ENCODE data around the gene AP3M1.

AP3M1 gene

DNA sequence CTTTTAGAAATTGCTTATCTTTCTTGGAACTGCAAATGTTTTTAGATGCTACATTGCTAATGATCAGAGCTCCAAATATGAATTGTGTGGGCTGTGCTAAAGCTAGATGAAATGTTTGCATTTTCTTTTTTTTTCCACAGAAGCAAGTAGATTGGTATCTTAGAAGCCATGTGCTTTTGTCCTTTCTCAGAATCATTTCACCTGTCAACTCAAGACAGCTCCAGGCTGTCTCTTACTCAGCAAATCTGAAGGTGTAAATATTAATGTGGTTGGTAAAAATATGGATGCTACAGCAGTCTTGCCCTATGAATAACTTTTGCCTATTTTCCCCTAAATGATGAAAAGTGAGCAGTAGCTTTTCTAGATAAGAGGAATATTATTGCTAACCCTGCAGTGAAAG lies 41.2 kb downstream of the AP3M1 start:
- H2BK5ac ChIP-seq (ENCODE audit: low read depth, low read length, poor library complexity, severe bottlenecking), result no peak overlapping the region
- no peak overlapping the region for H3K4me3 ChIP-seq (ENCODE audit: insufficient read depth in 1 of 2, low read depth in 1 of 2, low read length in 2 of 2)
- no peak overlapping the region for H3K14ac ChIP-seq (ENCODE audit: low read length in 2 of 2)
- H2BK12ac ChIP-seq (ENCODE audit: low read length in 2 of 2), result no peak overlapping the region
- H3K27me3 ChIP-seq (ENCODE audit: control insufficient read depth in 1 of 2, insufficient read depth in 1 of 2, low read length in 2 of 2), result no peaks in the 10 kb centered on the region
- no peak overlapping the region for H3K9ac ChIP-seq (ENCODE audit: low read length)
- no peak overlapping the region for H4K91ac ChIP-seq (ENCODE audit: low read length)
- H3K23ac ChIP-seq (ENCODE audit: low read length in 2 of 2), result no peak overlapping the region
- no peak overlapping the region for H4K8ac ChIP-seq (ENCODE audit: low read length)
- H2AFZ ChIP-seq (ENCODE audit: low read depth, low read length), result no peak overlapping the region
- no peaks in the 10 kb centered on the region for H3K9me3 ChIP-seq (ENCODE audit: control insufficient read depth, low read length)
- peaks cover 56 to 96% of the 10 kb centered on the region in 2 experiments for H3K36me3 ChIP-seq (ENCODE audit: control insufficient read depth in 1 of 2, insufficient read depth in 2 of 2, low read depth in 1 of 2, low read length in 2 of 2)
- no peak overlapping the region for H2AK5ac ChIP-seq (ENCODE audit: low read length, severe bottlenecking)
- H3K18ac ChIP-seq (ENCODE audit: low read depth in 1 of 2, low read length in 2 of 2), result no peak overlapping the region
- H3K27ac ChIP-seq (ENCODE audit: low read length, poor library complexity, severe bottlenecking), result no peak overlapping the region
- no peak overlapping the region for H3K4ac ChIP-seq (ENCODE audit: low read depth in 1 of 2, low read length in 2 of 2)
- no peak overlapping the region for H2BK120ac ChIP-seq (ENCODE audit: low read depth, low read length)
- DNase-seq, result no peak
- peaks cover 4% of the 10 kb centered on the region for H3K4me1 ChIP-seq (ENCODE audit: control insufficient read depth, insufficient read depth, low read depth, low read length)
- H3K79me1 ChIP-seq (replicated peaks; ENCODE audit: low read length, poor library complexity, severe bottlenecking), result peaks cover 25% of the 10 kb centered on the region
- no peak overlapping the region for H3K4me2 ChIP-seq (ENCODE audit: low read length, poor library complexity, severe bottlenecking)
- H2BK15ac ChIP-seq (ENCODE audit: low read depth, poor library complexity, severe bottlenecking), result no peak overlapping the region

GRCh38 chr10:74107391-74107790 lies 43.2 kb downstream of the AP3M1 start:
- H3K36me3 ChIP-seq (ENCODE audit: control insufficient read depth in 1 of 2, insufficient read depth in 2 of 2, low read depth in 1 of 2, low read length in 2 of 2), result peaks cover 57 to 94% of the 10 kb centered on the region in 2 experiments
- H3K79me1 ChIP-seq (replicated peaks; ENCODE audit: low read length, poor library complexity, severe bottlenecking), result peaks cover 29% of the 10 kb centered on the region
- H3K23ac ChIP-seq (ENCODE audit: low read length in 2 of 2), result no peak overlapping the region
- DNase-seq, result no peak
- H3K27me3 ChIP-seq (ENCODE audit: control insufficient read depth in 1 of 2, insufficient read depth in 1 of 2, low read length in 2 of 2), result no peaks in the 10 kb centered on the region
- no peak overlapping the region for H2BK12ac ChIP-seq (ENCODE audit: low read length in 2 of 2)
- no peak overlapping the region for H3K14ac ChIP-seq (ENCODE audit: low read length in 2 of 2)
- H3K4me3 ChIP-seq (ENCODE audit: insufficient read depth in 1 of 2, low read depth in 1 of 2, low read length in 2 of 2), result no peak overlapping the region
- H3K4me1 ChIP-seq (ENCODE audit: control insufficient read depth, insufficient read depth, low read depth, low read length), result no peaks in the 10 kb centered on the region
- H3K4me2 ChIP-seq (ENCODE audit: low read length, poor library complexity, severe bottlenecking), result no peak overlapping the region
- no peak overlapping the region for H4K91ac ChIP-seq (ENCODE audit: low read length)
- H3K27ac ChIP-seq (ENCODE audit: low read length, poor library complexity, severe bottlenecking), result no peak overlapping the region
- no peak overlapping the region for H3K4ac ChIP-seq (ENCODE audit: low read depth in 1 of 2, low read length in 2 of 2)
- no peaks in the 10 kb centered on the region for H3K9me3 ChIP-seq (ENCODE audit: control insufficient read depth, low read length)
- 96% methylated on average over 3 of the region's 4 CpGs for WGBS
- H4K8ac ChIP-seq (ENCODE audit: low read length), result no peak overlapping the region
- no peak overlapping the region for H2AK5ac ChIP-seq (ENCODE audit: low read length, severe bottlenecking)
- no peak overlapping the region for H2AFZ ChIP-seq (ENCODE audit: low read depth, low read length)
- H2BK120ac ChIP-seq (ENCODE audit: low read depth, low read length), result no peak overlapping the region
- H3K18ac ChIP-seq (ENCODE audit: low read depth in 1 of 2, low read length in 2 of 2), result no peak overlapping the region
- no peak overlapping the region for H2BK5ac ChIP-seq (ENCODE audit: low read depth, low read length, poor library complexity, severe bottlenecking)
- H2BK15ac ChIP-seq (ENCODE audit: low read depth, poor library complexity, severe bottlenecking), result no peak overlapping the region
- no peak overlapping the region for H3K9ac ChIP-seq (ENCODE audit: low read length)

- Histone ChIP-seq H3K4me1 (ENCODE audit: control insufficient read depth, insufficient read depth, low read depth, low read length) (no peaks in the 10 kb centered on the region), H3K18ac (ENCODE audit: low read depth in 1 of 2, low read length in 2 of 2) (no peak overlapping the region), H2AK5ac (ENCODE audit: low read length, severe bottlenecking) (no peak overlapping the region), H3K27ac (ENCODE audit: low read length, poor library complexity, severe bottlenecking) (no peak overlapping the region), H2BK120ac (ENCODE audit: low read depth, low read length) (no peak overlapping the region), H3K79me1 (replicated peaks; ENCODE audit: low read length, poor library complexity, severe bottlenecking) (peaks cover 21% of the 10 kb centered on the region), H3K36me3 (ENCODE audit: control insufficient read depth in 1 of 2, insufficient read depth in 2 of 2, low read depth in 1 of 2, low read length in 2 of 2) (peaks cover 53 to 92% of the 10 kb centered on the region in 2 experiments), H4K91ac (ENCODE audit: low read length) (no peak overlapping the region), H2AFZ (ENCODE audit: low read depth, low read length) (no peak overlapping the region), H3K9ac (ENCODE audit: low read length) (no peak overlapping the region), H3K9me3 (ENCODE audit: control insufficient read depth, low read length) (no peaks in the 10 kb centered on the region), H3K4me3 (ENCODE audit: insufficient read depth in 1 of 2, low read depth in 1 of 2, low read length in 2 of 2) (no peak overlapping the region), H3K4ac (ENCODE audit: low read depth in 1 of 2, low read length in 2 of 2) (no peak overlapping the region), H2BK12ac (ENCODE audit: low read length in 2 of 2) (no peak overlapping the region), H3K23ac (ENCODE audit: low read length in 2 of 2) (no peak overlapping the region), H3K4me2 (ENCODE audit: low read length, poor library complexity, severe bottlenecking) (no peak overlapping the region), H2BK15ac (ENCODE audit: low read depth, poor library complexity, severe bottlenecking) (no peak overlapping the region), H3K14ac (ENCODE audit: low read length in 2 of 2) (no peak overlapping the region), H3K27me3 (ENCODE audit: control insufficient read depth in 1 of 2, insufficient read depth in 1 of 2, low read length in 2 of 2) (no peaks in the 10 kb centered on the region), H4K8ac (ENCODE audit: low read length) (no peak overlapping the region), H2BK5ac (ENCODE audit: low read depth, low read length, poor library complexity, severe bottlenecking) (no peak overlapping the region)
- no peak for DNase-seq
- WGBS, result 95% methylated on average over 7 of the region's 8 CpGs
Observed at GRCh38 chr10:74104996-74105395, 45.6 kb downstream of the AP3M1 start.

DNA sequence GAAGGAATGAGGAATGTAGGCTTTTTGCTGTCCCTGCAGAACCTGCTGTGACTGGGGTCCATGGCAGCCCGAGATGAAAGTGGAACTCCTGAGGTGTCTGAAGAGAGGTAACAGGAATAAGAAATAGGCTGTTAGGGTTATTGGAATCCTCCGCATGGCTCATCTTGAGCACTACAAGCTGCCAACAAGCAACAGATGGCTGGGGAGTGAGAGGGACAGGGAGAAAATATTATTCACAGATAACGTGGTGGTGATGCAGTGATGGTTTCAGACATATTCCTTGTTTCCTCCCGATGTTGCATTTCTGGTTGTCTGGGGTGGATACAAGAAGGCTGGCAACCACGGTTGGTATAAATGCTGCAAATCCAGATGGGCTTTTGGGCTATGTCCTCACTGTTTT lies 46.1 kb downstream of the AP3M1 start:
- no peak overlapping the region for H3K27ac ChIP-seq (ENCODE audit: low read length, poor library complexity, severe bottlenecking)
- DNase-seq, result no peak
- no peak overlapping the region for H2BK15ac ChIP-seq (ENCODE audit: low read depth, poor library complexity, severe bottlenecking)
- H3K4me1 ChIP-seq (ENCODE audit: control insufficient read depth, insufficient read depth, low read depth, low read length), result no peaks in the 10 kb centered on the region
- no peak overlapping the region for H3K4me2 ChIP-seq (ENCODE audit: low read length, poor library complexity, severe bottlenecking)
- no peak overlapping the region for H3K9ac ChIP-seq (ENCODE audit: low read length)
- no peak overlapping the region for H4K8ac ChIP-seq (ENCODE audit: low read length)
- H3K23ac ChIP-seq (ENCODE audit: low read length in 2 of 2), result peak overlapping the region in 1 of 2 experiments; percentile 73
- no peak overlapping the region for H3K14ac ChIP-seq (ENCODE audit: low read length in 2 of 2)
- no peak overlapping the region for H3K18ac ChIP-seq (ENCODE audit: low read depth in 1 of 2, low read length in 2 of 2)
- H2BK12ac ChIP-seq (ENCODE audit: low read length in 2 of 2), result no peak overlapping the region
- H3K79me1 ChIP-seq (replicated peaks; ENCODE audit: low read length, poor library complexity, severe bottlenecking), result peaks cover 19% of the 10 kb centered on the region
- no peak overlapping the region for H3K4ac ChIP-seq (ENCODE audit: low read depth in 1 of 2, low read length in 2 of 2)
- WGBS, result 95% methylated on average over 5 of the region's 5 CpGs
- H4K91ac ChIP-seq (ENCODE audit: low read length), result no peak overlapping the region
- no peaks in the 10 kb centered on the region for H3K9me3 ChIP-seq (ENCODE audit: control insufficient read depth, low read length)
- no peaks in the 10 kb centered on the region for H3K27me3 ChIP-seq (ENCODE audit: control insufficient read depth in 1 of 2, insufficient read depth in 1 of 2, low read length in 2 of 2)
- H2AFZ ChIP-seq (ENCODE audit: low read depth, low read length), result no peak overlapping the region
- no peak overlapping the region for H3K4me3 ChIP-seq (ENCODE audit: insufficient read depth in 1 of 2, low read depth in 1 of 2, low read length in 2 of 2)
- no peak overlapping the region for H2BK120ac ChIP-seq (ENCODE audit: low read depth, low read length)
- no peak overlapping the region for H2AK5ac ChIP-seq (ENCODE audit: low read length, severe bottlenecking)
- H2BK5ac ChIP-seq (ENCODE audit: low read depth, low read length, poor library complexity, severe bottlenecking), result no peak overlapping the region
- H3K36me3 ChIP-seq (ENCODE audit: control insufficient read depth in 1 of 2, insufficient read depth in 2 of 2, low read depth in 1 of 2, low read length in 2 of 2), result peaks cover 53 to 92% of the 10 kb centered on the region in 2 experiments

Measured in mesenchymal stem cell (in vitro differentiated cells and primary cell).